Activated CD4-positive, alpha-beta T cell treated with anti-CD3 and anti-CD28 coated beads, Interleukin-2, amount 50 U/mL, for 1 hour (primary cell): ENCODE data around the gene REV1.
"Not testable (repeated sequence)": the region's sequence is repeated elsewhere in the genome, so short reads cannot be mapped to it uniquely, and the experiment has no call there.

Experiments
- DNase-seq: peaks from one replicate; pipeline ENCODE4 v3.0.0-alpha.2; 2020

REV1 gene

GRCh38 chr2:99399795-99400194 is 90.0 kb downstream of the REV1 start:
- no peak for DNase-seq

GRCh38 chr2:99399063-99399462 is 90.8 kb downstream of the REV1 start:
- no peak for DNase-seq

- DNase-seq: no peak
Observed at GRCh38 chr2:99398303-99398702, 91.5 kb downstream of the REV1 start.

GRCh38 chr2:99397266-99397920 is 92.4 kb downstream of the REV1 start:
- DNase-seq: no peak

GRCh38 chr2:99395589-99396130 is 94.2 kb downstream of the REV1 start:
- DNase-seq: no peak

- DNase-seq: no peak
Observed at GRCh38 chr2:99389946-99390345, 99.9 kb downstream of the REV1 start.

- no peak for DNase-seq
Observed at GRCh38 chr2:99389371-99389770, 100.4 kb downstream of the REV1 start.

GRCh38 chr2:99388892-99389291 is 100.9 kb downstream of the REV1 start:
- no peak for DNase-seq

GRCh38 chr2:99386011-99386410 is 103.8 kb downstream of the REV1 start:
- no peak for DNase-seq

- DNase-seq: no peak
Observed at GRCh38 chr2:99382143-99382542, 107.7 kb downstream of the REV1 start.

- no peak for DNase-seq
Observed at GRCh38 chr2:99380376-99381010, 109.3 kb downstream of the REV1 start.

GRCh38 chr2:99377879-99378278 is 111.9 kb downstream of the REV1 start:
- no peak for DNase-seq

- no peak for DNase-seq
Observed at GRCh38 chr2:99376254-99376864, 113.5 kb downstream of the REV1 start.

- no peak for DNase-seq
Observed at GRCh38 chr2:99374747-99375146, 115.1 kb downstream of the REV1 start.

- no peak for DNase-seq
Observed at GRCh38 chr2:99373144-99373543, 116.7 kb downstream of the REV1 start.

- DNase-seq: not testable (repeated sequence)
Observed at GRCh38 chr2:99368854-99369253, 121.0 kb downstream of the REV1 start.

GRCh38 chr2:99365661-99366060 is 124.2 kb downstream of the REV1 start:
- no peak for DNase-seq

GRCh38 chr2:99356853-99357252 is 133.0 kb downstream of the REV1 start:
- DNase-seq: no peak

- not testable (repeated sequence) for DNase-seq
Observed at GRCh38 chr2:99354825-99355224, 135.0 kb downstream of the REV1 start.

- no peak for DNase-seq
Observed at GRCh38 chr2:99354070-99354469, 135.7 kb downstream of the REV1 start.
